Subcutaneous adipose tissue (tissue), 4 donors: Measurements from ENCODE around the gene IL22RA2. TPM values are rescaled to one million over a fixed set of nuclear protein-coding genes. Genes with fewer than 3 reads are reported as not detected.

Experiments used
- total RNA-seq, 4 donors: library from RNA; depleted of rRNA; stranded (reverse); fragments of >200 nt; gene quantifications; one replicate each; pipeline ENCODE4 v1.1.0, GENCODE V29; 2016
- TF ChIP-seq, protein P1 (sequence below): fragments of 450-650 bp; IDR thresholded peaks from one replicate; pipeline ENCODE4 v1.5.1; 2016; ENCODE audit warnings: low read depth, mild to moderate bottlenecking, control low read depth, antibody characterized with exemption, moderate library complexity

The IL22RA2 gene
- total RNA-seq, 4 donors from 2014 or later: not detected

DNA sequence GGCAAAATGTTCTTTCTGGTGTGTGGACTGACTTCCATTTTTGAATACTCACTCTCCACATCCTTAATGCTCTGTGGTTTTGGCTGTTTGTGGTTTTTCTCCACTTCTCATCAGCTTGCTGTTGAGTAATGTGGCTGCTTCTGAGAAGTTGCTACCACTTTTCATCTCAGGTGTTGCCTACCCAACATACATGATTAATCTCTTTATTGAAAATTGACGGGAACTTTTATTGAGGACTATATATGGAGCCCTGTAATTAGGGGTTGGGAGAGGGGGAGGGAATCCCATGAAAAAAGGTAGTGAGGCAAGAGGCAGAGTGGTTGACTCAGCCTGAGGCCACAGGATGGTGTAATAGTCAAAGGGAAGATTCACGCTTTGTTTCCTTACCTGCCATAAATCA is 17.6 kb downstream of the IL22RA2 start:
- TF ChIP-seq, protein P1, sequence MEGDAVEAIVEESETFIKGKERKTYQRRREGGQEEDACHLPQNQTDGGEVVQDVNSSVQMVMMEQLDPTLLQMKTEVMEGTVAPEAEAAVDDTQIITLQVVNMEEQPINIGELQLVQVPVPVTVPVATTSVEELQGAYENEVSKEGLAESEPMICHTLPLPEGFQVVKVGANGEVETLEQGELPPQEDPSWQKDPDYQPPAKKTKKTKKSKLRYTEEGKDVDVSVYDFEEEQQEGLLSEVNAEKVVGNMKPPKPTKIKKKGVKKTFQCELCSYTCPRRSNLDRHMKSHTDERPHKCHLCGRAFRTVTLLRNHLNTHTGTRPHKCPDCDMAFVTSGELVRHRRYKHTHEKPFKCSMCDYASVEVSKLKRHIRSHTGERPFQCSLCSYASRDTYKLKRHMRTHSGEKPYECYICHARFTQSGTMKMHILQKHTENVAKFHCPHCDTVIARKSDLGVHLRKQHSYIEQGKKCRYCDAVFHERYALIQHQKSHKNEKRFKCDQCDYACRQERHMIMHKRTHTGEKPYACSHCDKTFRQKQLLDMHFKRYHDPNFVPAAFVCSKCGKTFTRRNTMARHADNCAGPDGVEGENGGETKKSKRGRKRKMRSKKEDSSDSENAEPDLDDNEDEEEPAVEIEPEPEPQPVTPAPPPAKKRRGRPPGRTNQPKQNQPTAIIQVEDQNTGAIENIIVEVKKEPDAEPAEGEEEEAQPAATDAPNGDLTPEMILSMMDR: no peak

GRCh38 chr6:137150072-137150471 is 23.4 kb downstream of the IL22RA2 start:
- TF ChIP-seq, protein P1: no peak

DNA sequence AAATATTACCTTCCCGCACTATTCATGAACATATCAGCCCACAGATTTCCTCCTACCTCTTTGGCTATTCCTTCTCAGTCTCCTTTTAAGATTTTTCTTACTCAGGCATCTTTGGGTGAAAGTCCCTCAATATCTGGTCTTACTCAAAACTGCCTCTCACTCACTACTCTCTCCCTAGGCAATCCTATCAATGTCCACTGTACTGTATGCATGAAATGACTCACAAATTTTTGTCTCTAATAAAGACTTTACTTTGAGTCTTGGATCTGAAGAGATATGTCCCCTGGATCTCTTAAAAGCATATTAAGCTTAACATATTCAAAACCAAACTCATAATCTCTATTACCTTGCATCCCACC is 24.4 kb downstream of the IL22RA2 start:
- TF ChIP-seq, protein P1: no peak

GRCh38 chr6:137148306-137149034 is 25.0 kb downstream of the IL22RA2 start:
- TF ChIP-seq, protein P1: no peak

DNA sequence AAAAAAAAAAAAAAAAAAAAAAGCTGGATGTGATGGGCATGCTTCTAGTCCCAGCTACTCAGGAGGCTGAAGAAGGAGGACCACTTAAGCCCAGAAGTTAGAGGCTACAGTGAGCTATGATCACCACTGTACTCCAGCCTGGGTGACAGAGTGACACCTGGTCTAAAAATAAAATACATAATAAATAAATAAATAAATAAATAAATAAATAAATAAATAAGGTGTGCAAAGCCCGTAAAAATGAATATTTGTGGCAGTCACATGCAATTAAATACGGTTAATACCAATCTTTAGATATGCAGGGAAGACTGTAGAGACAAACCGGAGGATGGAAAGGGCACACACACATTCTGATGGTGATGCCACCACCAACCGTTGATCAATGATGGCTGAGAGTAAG is 26.2 kb downstream of the IL22RA2 start:
- TF ChIP-seq, protein P1: no peak

DNA sequence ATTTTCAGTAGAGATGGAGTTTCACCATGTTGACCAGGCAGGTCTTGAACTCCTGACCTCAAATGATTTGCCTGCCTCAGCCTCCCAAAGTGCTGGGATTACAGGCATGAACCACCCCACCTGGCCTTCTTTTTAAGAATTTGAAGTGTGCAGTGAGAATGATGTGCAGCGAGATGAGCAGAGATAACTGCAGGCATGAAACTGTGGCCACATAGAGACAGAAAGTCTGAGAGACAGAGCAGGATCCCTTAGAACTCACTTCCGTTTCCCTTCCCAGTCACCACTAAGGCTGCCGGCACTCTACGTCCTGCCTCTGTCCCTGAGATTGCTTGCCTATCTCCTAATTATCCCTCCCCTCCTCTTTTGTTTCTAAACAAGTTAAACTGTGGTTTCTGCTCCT is 27.2 kb downstream of the IL22RA2 start:
- TF ChIP-seq, protein P1: no peak

DNA sequence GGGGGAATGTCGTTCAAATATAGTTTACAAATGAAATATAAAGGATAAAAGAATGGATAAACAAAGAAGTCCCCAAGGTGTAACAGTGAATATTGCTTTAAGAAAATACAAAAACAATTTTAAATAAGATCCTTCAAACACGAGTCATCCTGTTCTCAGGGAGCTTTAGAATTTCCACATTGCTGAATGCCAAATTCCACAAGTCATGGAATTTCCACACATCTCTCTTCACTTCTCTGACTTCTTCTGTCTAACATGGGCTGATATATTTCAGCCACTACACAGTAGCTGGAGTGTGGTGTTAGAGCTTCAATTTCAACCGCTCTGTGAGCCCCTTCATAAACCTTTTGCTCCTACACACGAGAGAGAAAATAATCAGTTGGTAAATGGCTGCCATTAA is 28.0 kb downstream of the IL22RA2 start:
- TF ChIP-seq, protein P1: no peak
